GM18868 (cell line): Measurements from ENCODE around the gene ERFL.
A peak's percentile ranks its signal among the peaks of the same experiment; 100 is the strongest.
"Not testable (repeated sequence)": the region's sequence is repeated elsewhere in the genome, so short reads cannot be mapped to it uniquely, and the experiment has no call there.

Source experiments
- ATAC-seq: cut with Tn5 transposase; IDR thresholded peaks from one replicate; pipeline ENCODE4 v1.9.1; 2021; ENCODE audit warnings: mild to moderate bottlenecking, moderate library complexity; ENCODE audit not compliant: unreplicated experiment

ERFL gene

GRCh38 chr19:41879670-41880328 is 48.5 kb downstream of the ERFL start:
- ATAC-seq = no peak

- ATAC-seq = no peak
Measured at GRCh38 chr19:41879080-41879479, 49.2 kb downstream of the ERFL start.

GRCh38 chr19:41877916-41878905 is 50.0 kb downstream of the ERFL start:
- peak; percentile 27 for ATAC-seq

GRCh38 chr19:41876847-41877832 is 51.1 kb downstream of the ERFL start, which contains the start of gene CD79A:
CD79A (plus strand) TSS chr19:41877279; CDS start chr19:41877305, 26 bp downstream.
- ATAC-seq = peak; percentile 70

GRCh38 chr19:41875973-41876372 is 52.3 kb downstream of the ERFL start:
- ATAC-seq = not testable (repeated sequence)

- no peak for ATAC-seq
Measured at GRCh38 chr19:41872775-41873647, 55.2 kb downstream of the ERFL start.

GRCh38 chr19:41872384-41872774 is 55.9 kb downstream of the ERFL start:
- no peak for ATAC-seq

GRCh38 chr19:41871573-41872383 is 56.5 kb downstream of the ERFL start:
- no peak for ATAC-seq

- no peak for ATAC-seq
Measured at GRCh38 chr19:41870401-41870873, 57.8 kb downstream of the ERFL start.

GRCh38 chr19:41869374-41869955 is 58.8 kb downstream of the ERFL start:
- ATAC-seq = no peak

- no peak for ATAC-seq
Measured at GRCh38 chr19:41868989-41869300, 59.3 kb downstream of the ERFL start.

GRCh38 chr19:41868120-41868988 is 59.9 kb downstream of the ERFL start:
- no peak for ATAC-seq

GRCh38 chr19:41866284-41866683 is 62.0 kb downstream of the ERFL start:
- ATAC-seq = no peak

- no peak for ATAC-seq
Measured at GRCh38 chr19:41864374-41864773, 63.9 kb downstream of the ERFL start.

- no peak for ATAC-seq
Measured at GRCh38 chr19:41863209-41863931, 64.9 kb downstream of the ERFL start.

GRCh38 chr19:41862445-41862986 is 65.7 kb downstream of the ERFL start:
- no peak for ATAC-seq

- ATAC-seq = no peak
Measured at GRCh38 chr19:41861846-41862245, 66.4 kb downstream of the ERFL start.
